Hematopoietic multipotent progenitor cell treated with erythropoietin and hydrocortisone succinate and interleukin-3 and kit ligand, for 15 days (in vitro differentiated cells): Measurements from ENCODE around the gene SLC9A5.

Experiments
- DNase-seq: peaks from one replicate; pipeline ENCODE4 v3.0.0-alpha.2; 2015; ENCODE audit warnings: low spot score

SLC9A5 gene

GRCh38 chr16:67310561-67310960 lies 61.8 kb downstream of the SLC9A5 start:
- DNase-seq, result no peak

- no peak for DNase-seq
Measured at GRCh38 chr16:67311607-67312488, 63.1 kb downstream of the SLC9A5 start.

DNA sequence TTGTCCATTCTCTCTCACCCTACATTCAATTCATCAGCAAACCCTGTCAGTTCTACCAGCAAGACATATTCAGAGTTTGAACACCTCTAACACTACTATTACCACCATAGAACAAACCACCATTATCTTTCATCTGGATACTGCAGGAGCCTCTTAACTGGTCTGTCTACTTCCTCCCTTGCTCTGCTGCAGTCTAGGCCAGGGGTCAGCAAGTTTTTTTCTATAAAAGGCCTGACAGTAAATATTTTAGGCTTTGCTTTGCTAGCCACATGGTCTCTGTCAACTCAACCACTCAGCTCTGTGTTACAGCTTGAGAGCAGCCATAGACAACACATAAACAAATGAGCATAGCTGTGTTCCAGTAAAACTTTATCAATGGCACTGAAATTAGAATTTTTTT lies 63.9 kb downstream of the SLC9A5 start:
- no peak for DNase-seq

DNA sequence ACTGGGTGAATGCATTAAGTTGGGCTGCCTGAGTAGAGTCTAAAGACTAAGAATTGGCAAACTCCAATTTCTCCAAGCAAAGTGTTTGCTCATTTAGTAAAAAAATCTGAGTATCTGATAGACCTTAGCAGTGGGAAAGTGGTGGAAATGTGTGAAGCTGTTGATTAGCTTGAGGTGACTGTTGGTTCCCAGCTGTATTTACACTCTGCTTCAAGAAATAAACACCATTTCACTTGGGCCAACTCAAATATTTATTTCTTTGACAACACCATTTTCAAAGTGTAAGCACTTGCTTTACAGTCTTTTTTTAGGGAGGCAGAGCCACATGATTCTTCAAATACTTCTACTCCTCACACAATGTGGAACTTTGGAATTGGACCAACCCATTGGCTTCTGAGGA lies 69.1 kb downstream of the SLC9A5 start:
- DNase-seq, result no peak
